Measurements from ENCODE around the gene ATP1B1.

- TF ChIP-seq SP1 (IDR thresholded peaks at IDR 0.05; ENCODE audit: low read depth, low read length) (no peak), RBBP5 (IDR thresholded peaks at IDR 0.05; ENCODE audit: borderline replicate concordance, low read depth, low read length) (no peak), CTCF (IDR thresholded peaks at IDR 0.05; ENCODE audit: control extremely low read depth in 1 of 3, insufficient read depth in 1 of 3, low read depth in 1 of 3, low read length in 3 of 3) (no peak), POLR2A (IDR thresholded peaks at IDR 0.05; ENCODE audit: control extremely low read depth in 1 of 2, low read depth in 2 of 2, low read length in 2 of 2) (no peak), JUN (IDR thresholded peaks at IDR 0.05; ENCODE audit: low read depth, low read length) (no peak), PHF8 (conservative IDR thresholded peaks at IDR 0.05; ENCODE audit: low read depth, low read length) (no peak), CREB1 (IDR thresholded peaks at IDR 0.05) (no peak), BACH1 (IDR thresholded peaks at IDR 0.05; ENCODE audit: low read length) (no peak), ATF3 (IDR thresholded peaks at IDR 0.05; ENCODE audit: insufficient read depth, low read depth, low read length) (no peak), CEBPB (IDR thresholded peaks at IDR 0.05; ENCODE audit: low read depth, low read length) (no peak), CTBP2 (IDR thresholded peaks at IDR 0.05; ENCODE audit: borderline replicate concordance, insufficient read depth, insufficient read length, low read length) (no peak)
These were observed 30.9 kb downstream of the ATP1B1 start for GRCh38 chr1:169137357-169137756.

Data from H1 (cell line).